K562 (cell line): ENCODE results near the gene RHEBL1. TPM values are rescaled to one million over a fixed set of nuclear protein-coding genes. Genes with fewer than 3 reads are reported as not detected.

Experiments used
- ATF2 ChIP-seq: sonication (generic); formaldehyde crosslinking; IDR thresholded peaks from 2 replicates; pipeline ENCODE4 v1.8.1; 2022; ENCODE audit warnings: missing genetic modification reagents
- CBX3 ChIP-seq, 2 experiments: IDR thresholded peaks; 1 replicate in 1 of 2; 2 replicates in 1 of 2; pipeline ENCODE4 v1.6.1; 2012; ENCODE audit warnings: inconsistent platforms in 2 of 2, low read length in 2 of 2, borderline replicate concordance in 1 of 2, control low read depth in 1 of 2
- FOXJ3 ChIP-seq: sonication (generic); formaldehyde crosslinking; IDR thresholded peaks from 2 replicates; pipeline ENCODE4 v1.4.0; 2020; ENCODE audit warnings: mild to moderate bottlenecking, missing genetic modification reagents
- HDAC1 ChIP-seq, 2 experiments: fragments of 450-650 bp; IDR thresholded peaks; 2 replicates each; pipeline ENCODE4 v1.6.1; 2016 to 2017; ENCODE audit warnings: inconsistent platforms in 1 of 2, mild to moderate bottlenecking in 1 of 2, moderate library complexity in 1 of 2
- HSF4 ChIP-seq: fragments of 250-450 bp; sonication (Bioruptor Pico); IDR thresholded peaks from 2 replicates; pipeline ENCODE4 v2.1.2; 2022; ENCODE audit warnings: mild to moderate bottlenecking, moderate library complexity, borderline replicate concordance
- KLF6 ChIP-seq: fragments of 250-450 bp; sonication (Bioruptor Pico); IDR thresholded peaks from 2 replicates; pipeline ENCODE4 v1.4.0; 2020; ENCODE audit warnings: mild to moderate bottlenecking, moderate library complexity, borderline replicate concordance
- MTA2 ChIP-seq: fragments of 450-650 bp; IDR thresholded peaks from 2 replicates; pipeline ENCODE4 v1.6.1; 2016; ENCODE audit warnings: low read depth
- MYNN ChIP-seq, 2 experiments: sonication (generic); formaldehyde crosslinking in 1 of 2; IDR thresholded peaks; 2 replicates each; pipeline versions ENCODE4 v1.5.0 to v1.6.1; 2016 to 2020; ENCODE audit warnings: antibody characterized with exemption in 1 of 2, missing genetic modification reagents in 1 of 2
- NR3C1 ChIP-seq: sonication (generic); formaldehyde crosslinking; IDR thresholded peaks from 2 replicates; pipeline ENCODE4 v1.8.1; 2022; ENCODE audit warnings: missing genetic modification reagents
- NRF1 ChIP-seq, 2 experiments: fragments of 450-650 bp; IDR thresholded peaks in 1 of 2; conservative IDR thresholded peaks in 1 of 2; 2 replicates each; pipeline ENCODE4 v1.6.1; 2014; ENCODE audit warnings: mild to moderate bottlenecking in 2 of 2
- RREB1 ChIP-seq: fragments of 250-450 bp; sonication (Bioruptor Pico); IDR thresholded peaks from 2 replicates; pipeline ENCODE4 v1.4.0; 2020
- SLC30A9 ChIP-seq: fragments of 250-450 bp; sonication (Bioruptor Pico); IDR thresholded peaks from 2 replicates; pipeline ENCODE4 v1.8.0; 2022; ENCODE audit warnings: mild to moderate bottlenecking, moderate library complexity
- TAF9B ChIP-seq: fragments of 450-650 bp; IDR thresholded peaks from 2 replicates; pipeline ENCODE4 v1.6.1; 2018; ENCODE audit warnings: mild to moderate bottlenecking; ENCODE audit not compliant: partially characterized antibody
- TCF7L2 ChIP-seq: fragments of 150-350 bp; IDR thresholded peaks from 2 replicates; pipeline ENCODE4 v1.6.1; 2016; ENCODE audit warnings: low read depth, mild to moderate bottlenecking, low read length, moderate library complexity
- ZBED1 ChIP-seq: IDR thresholded peaks from 2 replicates; pipeline ENCODE4 v1.6.1; 2014
- ZBTB7A ChIP-seq: IDR thresholded peaks from 2 replicates; pipeline ENCODE4 v1.6.1; 2011; ENCODE audit warnings: low read depth, mild to moderate bottlenecking, low read length, moderate library complexity, borderline replicate concordance; ENCODE audit not compliant: control insufficient read depth
- ZFPM2 ChIP-seq: fragments of 250-450 bp; sonication (Bioruptor Pico); IDR thresholded peaks from 2 replicates; pipeline ENCODE4 v1.5.1; 2022; ENCODE audit warnings: mild to moderate bottlenecking
- ZNF121 ChIP-seq: sonication (generic); formaldehyde crosslinking; conservative IDR thresholded peaks from 2 replicates; pipeline ENCODE4 v1.8.0; 2022; ENCODE audit warnings: missing genetic modification reagents
- ZNF395 ChIP-seq: fragments of 200-800 bp; sonication (Bioruptor generic); IDR thresholded peaks from 2 replicates; pipeline ENCODE4 v1.6.1; 2017; ENCODE audit warnings: missing genetic modification characterization, missing compliant biosample characterization
- ZNF512 ChIP-seq: IDR thresholded peaks from 2 replicates; pipeline ENCODE4 v1.6.1; 2016; ENCODE audit warnings: missing genetic modification characterization, missing compliant biosample characterization
- ZSCAN32 ChIP-seq: fragments of 450-650 bp; formaldehyde crosslinking; IDR thresholded peaks from 2 replicates; pipeline ENCODE4 v1.4.0; 2020; ENCODE audit warnings: mild to moderate bottlenecking, moderate library complexity
- polyA plus RNA-seq, 8 experiments: library from polyadenylated mRNA; depleted of rRNA in 4 of 8; stranded (reverse) in 5 of 8; unstranded in 3 of 8; fragments of >200 nt; fragmentation: Nextera tagmentation in 2 of 8; fragmentation: Illumina TruSeq in 1 of 8; extraction: Ambion mirVana in 2 of 8; extraction: Trizol in 1 of 8; gene quantifications; 2 replicates each; pipeline versions ENCODE4 v1.2.1 to v1.2.3, GENCODE V29; 2011 to 2014; ENCODE audit warnings: inconsistent platforms in 1 of 8, missing spikeins in 1 of 8
- total RNA-seq, 7 experiments: library from RNA; depleted of rRNA in 6 of 7; stranded (reverse); fragments of >200 nt in 6 of 7; fragmentation: Illumina TruSeq in 2 of 7; extraction: Trizol in 2 of 7; gene quantifications; 2 replicates each; pipeline versions ENCODE4 v1.2.1 to v1.2.3, GENCODE V29; 2011 to 2021; ENCODE audit warnings: low replicate concordance in 1 of 7

The RHEBL1 gene
- total and polyA plus RNA-seq, 9 of the 15 experiments (the other 6 are each of a cell fraction or from before 2014, with no cell fraction given) = 4.3 to 36.1 (median 8.2) TPM

- no peak for TF ChIP-seq ZNF512 (tag)
- TF ChIP-seq CBX3 (IDR thresholded peaks at IDR 0.05; ENCODE audit: borderline replicate concordance in 1 of 2, low read length in 2 of 2) = no peak
- TF ChIP-seq MYNN (IDR thresholded peaks at IDR 0.05) = no peak
- no peak for TF ChIP-seq MYNN (CRISPR knock-in tag; IDR thresholded peaks at IDR 0.05)
- TF ChIP-seq MTA2 = no peak
- TF ChIP-seq ZNF395 (CRISPR knock-in tag) = no peak
- TF ChIP-seq ZFPM2 (CRISPR knock-in tag) = no peak
- TF ChIP-seq HSF4 (CRISPR knock-in tag) = no peak
- TF ChIP-seq TAF9B = no peak
- no peak for TF ChIP-seq NR3C1 (CRISPR knock-in tag)
- no peak for TF ChIP-seq NRF1 (conservative IDR thresholded peaks at IDR 0.05 in 1 of 2, IDR thresholded peaks at IDR 0.05 in 1 of 2)
- no peak for TF ChIP-seq TCF7L2
- TF ChIP-seq ZNF121 (CRISPR knock-in tag) = no peak
- TF ChIP-seq HDAC1 (IDR thresholded peaks at IDR 0.05) = no peak
- no peak for TF ChIP-seq ATF2 (CRISPR knock-in tag)
- no peak for TF ChIP-seq ZBED1
- no peak for TF ChIP-seq KLF6 (CRISPR knock-in tag)
- TF ChIP-seq ZSCAN32 (CRISPR knock-in tag) = no peak
- no peak for TF ChIP-seq SLC30A9
- TF ChIP-seq FOXJ3 (CRISPR knock-in tag) = no peak
- TF ChIP-seq RREB1 (CRISPR knock-in tag) = no peak
- no peak; the same call in 1 of the 2 replicates for TF ChIP-seq ZBTB7A
Observed at GRCh38 chr12:49019120-49019430, 50.7 kb downstream of the RHEBL1 start (continued).
